Stimulated activated CD4-positive, alpha-beta T cell treated with anti-CD3 and anti-CD28 coated beads, Interleukin-1b, Interleukin-23, amount 100 ng/mL, for 1 hour (primary cell): ENCODE results near the gene PDE3A.

Experiments
- DNase-seq, 2 donors: peaks; one replicate each; pipeline ENCODE4 v3.0.0-alpha.2; 2020; ENCODE audit warnings: low read depth in 2 of 2

PDE3A gene

DNA sequence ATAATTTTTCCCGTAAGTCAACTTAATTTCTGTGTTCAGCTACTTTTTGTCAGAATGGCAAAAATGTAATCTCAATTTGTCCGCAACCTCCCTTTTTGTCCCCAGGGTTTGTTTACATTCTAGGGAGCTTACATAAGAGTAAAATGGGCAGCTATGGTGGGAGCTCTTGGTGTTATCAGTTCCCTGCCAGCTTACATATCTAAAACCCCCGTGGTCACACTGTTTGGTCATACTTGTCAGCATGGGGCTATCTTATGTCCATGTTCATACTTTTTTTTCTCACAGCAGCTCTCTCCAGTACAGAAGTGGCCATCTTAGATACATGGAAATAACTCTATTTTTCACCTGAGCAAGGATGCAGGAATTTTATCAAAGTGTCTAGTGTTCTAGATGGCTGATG lies 343.5 kb downstream of the PDE3A start:
- DNase-seq = no peak

DNA sequence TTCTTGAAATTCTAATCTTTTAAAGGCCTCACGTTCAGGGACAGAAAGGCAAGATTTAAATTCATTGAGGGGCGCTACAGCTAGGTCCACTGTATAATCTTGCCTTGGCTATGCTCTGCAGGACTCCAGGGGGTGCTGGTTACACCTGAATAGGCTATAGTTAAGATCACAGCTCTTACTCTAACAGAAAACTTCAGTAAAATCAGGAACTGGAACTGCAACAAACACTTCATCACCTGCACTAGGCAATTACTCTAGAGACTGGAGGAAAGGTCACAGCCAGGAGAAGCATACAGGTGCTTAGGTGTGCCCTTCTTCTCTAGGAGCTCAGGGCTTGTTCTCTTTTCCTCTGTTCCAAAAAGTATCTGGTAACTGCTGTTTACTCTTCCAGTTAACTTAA lies 347.7 kb downstream of the PDE3A start:
- DNase-seq = no peak

DNA sequence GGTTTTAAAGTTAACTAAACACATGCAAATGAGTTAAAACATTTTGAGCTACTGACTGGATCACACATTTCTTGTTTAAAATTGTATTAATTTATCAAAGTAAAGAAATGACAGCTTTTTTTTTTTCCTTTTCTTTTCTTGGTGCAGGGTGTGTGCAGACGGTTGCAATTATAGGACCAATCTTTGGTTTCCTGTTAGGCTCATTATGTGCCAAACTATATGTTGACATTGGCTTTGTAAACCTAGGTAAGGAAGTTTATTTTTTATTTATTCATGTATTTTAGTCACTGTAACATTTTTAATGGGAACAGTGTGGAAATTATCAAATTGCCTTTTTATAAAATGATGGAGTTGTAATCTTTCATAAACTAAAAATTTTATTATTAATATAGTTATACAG lies 348.6 kb downstream of the PDE3A start:
- no peak for DNase-seq

DNA sequence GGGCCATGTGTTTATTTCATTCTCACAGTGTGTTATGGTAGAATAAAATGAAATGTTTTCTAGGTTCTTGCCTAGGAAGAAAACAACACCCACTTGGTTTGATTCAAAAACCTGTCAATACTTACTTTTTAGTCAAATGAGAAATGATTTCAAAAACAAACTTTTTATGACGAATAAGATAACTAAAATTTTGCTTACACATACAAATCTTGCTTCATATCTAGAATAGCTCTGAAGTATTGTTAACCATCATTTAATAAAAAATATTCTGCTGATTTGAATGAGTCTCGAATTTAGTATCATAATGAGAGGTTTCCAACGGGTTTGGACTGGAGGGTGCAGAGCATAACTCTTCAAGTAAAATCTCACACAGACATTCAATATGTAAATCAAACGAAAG lies 350.0 kb downstream of the PDE3A start:
- DNase-seq = no peak

DNA sequence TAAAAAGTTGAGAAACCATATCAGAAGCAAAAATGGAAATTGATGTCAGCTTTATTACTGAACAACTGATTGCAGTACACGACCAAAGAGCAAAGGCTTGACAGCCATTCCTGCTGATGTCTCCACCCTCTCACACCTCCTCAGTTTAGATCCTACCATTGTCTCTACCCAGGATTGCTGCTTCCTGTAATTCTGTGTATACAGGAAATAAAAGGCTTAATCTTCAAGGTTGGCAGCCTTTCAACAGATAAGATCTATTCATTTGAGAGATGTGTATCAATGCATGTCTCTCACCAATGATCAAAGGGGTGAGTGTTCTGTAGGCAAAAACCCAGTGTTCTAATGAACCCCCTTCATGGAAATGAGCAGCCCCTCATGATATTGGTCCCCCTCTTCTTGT lies 353.8 kb downstream of the PDE3A start:
- no peak for DNase-seq

DNA sequence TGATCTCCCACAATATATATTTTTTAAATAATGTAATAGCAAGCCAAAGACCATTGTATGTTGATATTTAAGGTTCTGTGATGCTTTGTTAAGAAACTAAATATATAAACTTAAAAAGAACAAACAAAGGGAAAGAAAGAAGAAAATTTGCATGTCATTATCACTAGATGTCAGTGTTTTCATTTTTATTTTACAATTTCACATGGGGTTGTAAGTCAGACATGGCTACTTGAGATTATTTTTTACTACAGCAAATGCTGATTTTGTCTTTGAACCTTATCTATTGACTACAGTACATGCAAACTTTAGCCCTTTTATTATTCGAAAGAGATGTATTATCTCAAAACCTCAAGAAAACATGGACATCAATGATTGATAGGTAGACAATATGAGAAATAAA lies 362.9 kb downstream of the PDE3A start:
- no peak for DNase-seq
